ENCODE measurements around the gene R3HDM1. TPM values are rescaled to one million over a fixed set of nuclear protein-coding genes. Genes with fewer than 3 reads are reported as not detected.
"Not testable (repeated sequence)": the region's sequence is repeated elsewhere in the genome, so short reads cannot be mapped to it uniquely, and the experiment has no call there.

R3HDM1 gene
- polyA plus RNA-seq (2011; rRNA removed) (31.4 and 39.9 TPM in 2 replicates), polyA minus RNA-seq (2011; rRNA and poly(A)+ RNA removed) (19.9 and 22.2 TPM in 2 replicates)

- POLR2A ChIA-PET, result interaction anchor here (0.7 kb wide), 1 partner anchor 140 kb away, joined by 12 read pairs; no protein-coding TSS in a partner anchor
- peak; percentile 100 for DNase-seq (ENCODE audit: low read depth)
- no peaks in the 10 kb centered on the region for H3K36me3 ChIP-seq (ENCODE audit: control insufficient read depth, insufficient read depth, low read length)
- H3K27me3 ChIP-seq (ENCODE audit: control insufficient read depth, insufficient read depth, low read length), result no peaks in the 10 kb centered on the region
- TF ChIP-seq CTCF (IDR thresholded peaks at IDR 0.05; ENCODE audit: insufficient read depth, low read depth, low read length), result no peak; the same call in 1 of the 2 replicates
- CTCF ChIA-PET, result interaction anchor here (0.6 to 1.4 kb wide), 4 partner anchors 27 to 528 kb away, joined by 3 read pairs; no protein-coding TSS in a partner anchor
- peak within 1 kb of the TSS; percentile 89 for H3K4me3 ChIP-seq (ENCODE audit: low read depth, low read length)
Observed at GRCh38 chr2:135531231-135532197, at the start of gene R3HDM1. R3HDM1 (plus strand) TSS chr2:135531484; CDS start chr2:135604846, 73,362 bp downstream.

- Histone ChIP-seq H3K27me3 (ENCODE audit: control insufficient read depth, insufficient read depth, low read length) (no peaks in the 10 kb centered on the region), H3K36me3 (ENCODE audit: control insufficient read depth, insufficient read depth, low read length) (no peaks in the 10 kb centered on the region), H3K4me3 (ENCODE audit: low read depth, low read length) (no peak overlapping the region)
- TF ChIP-seq CTCF (IDR thresholded peaks at IDR 0.05; ENCODE audit: insufficient read depth, low read depth, low read length), result no peak
- ChIA-PET POLR2A (no interaction called here), CTCF (interaction anchor here (0.6 kb wide), 1 partner anchor 8 kb away, joined by 3 read pairs; no protein-coding TSS in a partner anchor)
- no peak for DNase-seq (ENCODE audit: low read depth)
Observed at GRCh38 chr2:135485441-135485840, 45.8 kb upstream of the R3HDM1 start.

GRCh38 chr2:135490376-135490775, 40.9 kb upstream of the R3HDM1 start:
- CTCF ChIA-PET, result no interaction called here
- no peaks in the 10 kb centered on the region for H3K36me3 ChIP-seq (ENCODE audit: control insufficient read depth, insufficient read depth, low read length)
- no peaks in the 10 kb centered on the region for H3K27me3 ChIP-seq (ENCODE audit: control insufficient read depth, insufficient read depth, low read length)
- DNase-seq (ENCODE audit: low read depth), result peak; percentile 20
- no peak for TF ChIP-seq CTCF (IDR thresholded peaks at IDR 0.05; ENCODE audit: insufficient read depth, low read depth, low read length)
- H3K4me3 ChIP-seq (ENCODE audit: low read depth, low read length), result no peak overlapping the region
- POLR2A ChIA-PET, result no interaction called here

GRCh38 chr2:135494503-135494902, 36.8 kb upstream of the R3HDM1 start:
- no peaks in the 10 kb centered on the region for H3K27me3 ChIP-seq (ENCODE audit: control insufficient read depth, insufficient read depth, low read length)
- H3K4me3 ChIP-seq (ENCODE audit: low read depth, low read length), result no peak overlapping the region
- DNase-seq (ENCODE audit: low read depth), result peak; percentile 3
- no peaks in the 10 kb centered on the region for H3K36me3 ChIP-seq (ENCODE audit: control insufficient read depth, insufficient read depth, low read length)
- TF ChIP-seq CTCF (IDR thresholded peaks at IDR 0.05; ENCODE audit: insufficient read depth, low read depth, low read length), result no peak
- ChIA-PET POLR2A (no interaction called here), CTCF (no interaction called here)

GRCh38 chr2:135494917-135495316, 36.4 kb upstream of the R3HDM1 start:
- no peak for DNase-seq (ENCODE audit: low read depth)
- CTCF ChIA-PET, result no interaction called here
- POLR2A ChIA-PET, result no interaction called here
- Histone ChIP-seq H3K36me3 (ENCODE audit: control insufficient read depth, insufficient read depth, low read length) (no peaks in the 10 kb centered on the region), H3K27me3 (ENCODE audit: control insufficient read depth, insufficient read depth, low read length) (no peaks in the 10 kb centered on the region), H3K4me3 (ENCODE audit: low read depth, low read length) (no peak overlapping the region)
- no peak for TF ChIP-seq CTCF (IDR thresholded peaks at IDR 0.05; ENCODE audit: insufficient read depth, low read depth, low read length)

GRCh38 chr2:135498588-135498987, 32.7 kb upstream of the R3HDM1 start:
- CTCF ChIA-PET; POLR2A ChIA-PET; H3K4me3 ChIP-seq (ENCODE audit: low read depth, low read length); DNase-seq (ENCODE audit: low read depth); H3K36me3 ChIP-seq (ENCODE audit: control insufficient read depth, insufficient read depth, low read length); H3K27me3 ChIP-seq (ENCODE audit: control insufficient read depth, insufficient read depth, low read length): not testable (repeated sequence)
